Measurements from ENCODE around the gene C1QTNF6. TPM values are rescaled to one million over a fixed set of nuclear protein-coding genes. Genes with fewer than 3 reads are reported as not detected.

The C1QTNF6 gene
- total RNA-seq, 1 donor = 11.9 TPM

GRCh38 chr22:37213941-37214730 lies 26.1 kb upstream of the C1QTNF6 start:
- DNase-seq (ENCODE audit: insufficient read length, low spot score, missing footprints) = peak; percentile 49
- Histone ChIP-seq H2AFZ (ENCODE audit: low read length) (no peak overlapping the region), H3K36me3 (ENCODE audit: insufficient read depth, low read length) (no peaks in the 10 kb centered on the region), H4K20me1 (ENCODE audit: insufficient read depth, low read length) (peaks cover 3% of the 10 kb centered on the region), H3K4me3 (ENCODE audit: insufficient read depth, low read length) (no peak overlapping the region), H3K9me3 (ENCODE audit: low read depth, low read length) (no peaks in the 10 kb centered on the region), H3K27ac (ENCODE audit: low read depth, low read length) (no peak overlapping the region), H3K27me3 (ENCODE audit: insufficient read depth, low read length) (peaks cover 45% of the 10 kb centered on the region), H3K4me1 (ENCODE audit: insufficient read depth, low read length) (peaks cover 7% of the 10 kb centered on the region), H3K79me2 (ENCODE audit: insufficient read depth, low read length) (no peaks in the 10 kb centered on the region), H3K4me2 (ENCODE audit: insufficient read depth, low read length) (no peak overlapping the region)
- no peak for TF ChIP-seq CTCF (IDR thresholded peaks at IDR 0.05; ENCODE audit: extremely low read depth, low read depth, low read length)

GRCh38 chr22:37213218-37213855 lies 25.3 kb upstream of the C1QTNF6 start:
- no peaks in the 10 kb centered on the region for H3K9me3 ChIP-seq (ENCODE audit: low read depth, low read length)
- no peak overlapping the region for H3K27ac ChIP-seq (ENCODE audit: low read depth, low read length)
- no peak overlapping the region for H2AFZ ChIP-seq (ENCODE audit: low read length)
- peak; percentile 56 for DNase-seq (ENCODE audit: insufficient read length, low spot score, missing footprints)
- no peak for TF ChIP-seq CTCF (IDR thresholded peaks at IDR 0.05; ENCODE audit: extremely low read depth, low read depth, low read length)
- no peak overlapping the region for H3K4me3 ChIP-seq (ENCODE audit: insufficient read depth, low read length)
- H3K4me1 ChIP-seq (ENCODE audit: insufficient read depth, low read length) = peaks cover 7% of the 10 kb centered on the region
- no peaks in the 10 kb centered on the region for H3K36me3 ChIP-seq (ENCODE audit: insufficient read depth, low read length)
- no peak overlapping the region for H3K4me2 ChIP-seq (ENCODE audit: insufficient read depth, low read length)
- peaks cover 41% of the 10 kb centered on the region for H3K27me3 ChIP-seq (ENCODE audit: insufficient read depth, low read length)
- H4K20me1 ChIP-seq (ENCODE audit: insufficient read depth, low read length) = peaks cover 3% of the 10 kb centered on the region
- no peaks in the 10 kb centered on the region for H3K79me2 ChIP-seq (ENCODE audit: insufficient read depth, low read length)

DNA sequence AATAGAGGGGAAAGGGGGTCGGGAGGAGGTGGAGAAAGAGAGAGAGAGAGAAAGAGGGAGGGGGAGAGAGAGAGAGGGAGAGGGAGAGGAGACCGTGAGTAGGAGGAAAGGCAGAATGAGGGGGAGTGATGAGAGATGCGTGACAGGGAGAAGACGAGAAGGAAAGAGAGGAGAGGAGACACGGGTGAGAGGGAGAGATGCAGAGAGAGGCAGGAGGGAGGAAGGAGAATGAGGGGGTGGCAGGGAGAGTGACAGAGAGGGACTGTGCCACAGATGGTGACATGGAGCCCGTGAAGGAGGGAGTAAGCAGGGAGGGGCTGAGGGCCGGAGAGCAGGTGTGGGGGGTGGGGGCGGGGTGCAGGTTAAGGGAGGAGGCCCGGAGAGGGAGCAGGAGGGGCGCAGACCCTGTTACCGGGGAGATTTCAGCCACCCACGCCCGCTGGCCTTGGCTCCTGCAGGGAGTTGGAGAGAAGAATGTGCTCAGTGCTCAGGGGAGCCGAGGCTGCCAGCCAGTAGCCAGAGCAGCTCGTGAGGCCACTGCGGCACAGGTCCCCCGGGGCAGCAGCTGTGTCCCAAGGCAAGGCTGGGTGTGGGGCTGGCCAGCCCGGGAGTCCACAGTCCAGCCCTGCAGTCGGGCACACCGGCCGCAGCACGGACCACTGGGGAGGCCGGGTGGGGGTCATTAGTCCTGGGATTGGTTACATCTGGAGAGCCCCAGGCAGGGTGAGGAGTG lies 24.3 kb upstream of the C1QTNF6 start, which contains the start of gene SSTR3:
Gene SSTR3, minus strand, starts transcription at position 304 of the 733 bp plus-strand sequence. CDS start 4,674 bp downstream, outside the sequence.
- no peak within 1 kb of the TSS for H3K4me2 ChIP-seq (ENCODE audit: insufficient read depth, low read length)
- H3K27me3 ChIP-seq (ENCODE audit: insufficient read depth, low read length) = peaks cover 36% of the 10 kb centered on the region
- no peak within 1 kb of the TSS for H3K27ac ChIP-seq (ENCODE audit: low read depth, low read length)
- no peak within 1 kb of the TSS for H3K4me3 ChIP-seq (ENCODE audit: insufficient read depth, low read length)
- no peaks in the 10 kb centered on the region for H3K9me3 ChIP-seq (ENCODE audit: low read depth, low read length)
- H2AFZ ChIP-seq (ENCODE audit: low read length) = no peak within 1 kb of the TSS
- H3K36me3 ChIP-seq (ENCODE audit: insufficient read depth, low read length) = no peaks in the 10 kb centered on the region
- H4K20me1 ChIP-seq (ENCODE audit: insufficient read depth, low read length) = peaks cover 3% of the 10 kb centered on the region
- no peak for TF ChIP-seq CTCF (IDR thresholded peaks at IDR 0.05; ENCODE audit: extremely low read depth, low read depth, low read length)
- peaks cover 7% of the 10 kb centered on the region for H3K4me1 ChIP-seq (ENCODE audit: insufficient read depth, low read length)
- H3K79me2 ChIP-seq (ENCODE audit: insufficient read depth, low read length) = no peaks in the 10 kb centered on the region
- DNase-seq (ENCODE audit: insufficient read length, low spot score, missing footprints) = peak; percentile 86

- H3K4me1 ChIP-seq (ENCODE audit: insufficient read depth, low read length) = peaks cover 7% of the 10 kb centered on the region
- no peak overlapping the region for H3K27ac ChIP-seq (ENCODE audit: low read depth, low read length)
- peaks cover 36% of the 10 kb centered on the region for H3K27me3 ChIP-seq (ENCODE audit: insufficient read depth, low read length)
- H4K20me1 ChIP-seq (ENCODE audit: insufficient read depth, low read length) = peaks cover 3% of the 10 kb centered on the region
- no peak overlapping the region for H3K4me3 ChIP-seq (ENCODE audit: insufficient read depth, low read length)
- DNase-seq (ENCODE audit: insufficient read length, low spot score, missing footprints) = peak; percentile 73
- TF ChIP-seq CTCF (IDR thresholded peaks at IDR 0.05; ENCODE audit: extremely low read depth, low read depth, low read length) = no peak
- no peaks in the 10 kb centered on the region for H3K9me3 ChIP-seq (ENCODE audit: low read depth, low read length)
- no peaks in the 10 kb centered on the region for H3K36me3 ChIP-seq (ENCODE audit: insufficient read depth, low read length)
- no peak overlapping the region for H2AFZ ChIP-seq (ENCODE audit: low read length)
- H3K4me2 ChIP-seq (ENCODE audit: insufficient read depth, low read length) = no peak overlapping the region
- no peaks in the 10 kb centered on the region for H3K79me2 ChIP-seq (ENCODE audit: insufficient read depth, low read length)
Observed at GRCh38 chr22:37211866-37212173, 23.8 kb upstream of the C1QTNF6 start.
